NCI-H146 treated with DMSO at 0.1 percent for 48 hours (cell line): ENCODE results near the gene AFTPH.

Experiments
- DNase-seq: peaks from one replicate; lab custom pipeline; 2025; ENCODE audit not compliant: unreplicated experiment; lab: John Stamatoyannopoulos, UW

The AFTPH gene

GRCh38 chr2:64627860-64628841 lies 104.0 kb downstream of the AFTPH start:
- no peak for DNase-seq

GRCh38 chr2:64629329-64629781 lies 105.2 kb downstream of the AFTPH start:
- no peak for DNase-seq

GRCh38 chr2:64629875-64630274 lies 105.7 kb downstream of the AFTPH start:
- DNase-seq, result no peak

GRCh38 chr2:64630752-64631151 lies 106.6 kb downstream of the AFTPH start:
- DNase-seq, result no peak

- DNase-seq, result no peak
Observed at GRCh38 chr2:64631771-64632170, 107.6 kb downstream of the AFTPH start.

- no peak for DNase-seq
Observed at GRCh38 chr2:64632835-64633819, 109.0 kb downstream of the AFTPH start.

GRCh38 chr2:64634345-64635267 lies 110.5 kb downstream of the AFTPH start:
- no peak for DNase-seq

GRCh38 chr2:64635976-64636911 lies 112.1 kb downstream of the AFTPH start:
- DNase-seq, result no peak

- no peak for DNase-seq
Observed at GRCh38 chr2:64637000-64637635, 113.0 kb downstream of the AFTPH start.

- DNase-seq, result no peak
Observed at GRCh38 chr2:64637931-64638330, 113.8 kb downstream of the AFTPH start.

- no peak for DNase-seq
Observed at GRCh38 chr2:64638502-64639120, 114.5 kb downstream of the AFTPH start.

GRCh38 chr2:64639691-64640090 lies 115.6 kb downstream of the AFTPH start:
- no peak for DNase-seq

GRCh38 chr2:64640153-64641044 lies 116.3 kb downstream of the AFTPH start:
- no peak for DNase-seq

- DNase-seq, result no peak
Observed at GRCh38 chr2:64641599-64641998, 117.5 kb downstream of the AFTPH start.
